GM12878 (cell line): Measurements from ENCODE around the gene RETN. TPM values are rescaled to one million over a fixed set of nuclear protein-coding genes. Genes with fewer than 3 reads are reported as not detected.
A peak's percentile ranks its signal among the peaks of the same experiment; 100 is the strongest.

Experiments used
- ATAC-seq: fragments of 200-7000 bp; cut with Tn5 transposase; 3 replicates; pipeline ENCODE4 v1.9.1; 2020; ENCODE audit warnings: mild to moderate bottlenecking, moderate library complexity
- BruUV-seq: library from RNA; stranded (reverse); fragments of 400-500 nt; replicated peaks from 2 replicates; lab custom pipeline; 2021; lab: Mats Ljungman, UMichigan
- CTCF ChIA-PET: fragments of 300-600 bp; sonication (Branson Sonifier 250); formaldehyde crosslinking; extraction: SDS; loops from one replicate; lab custom pipeline; 2021; ENCODE audit warnings: inconsistent platforms; lab: Yijun Ruan, JAX
- POLR2A ChIA-PET: fragments of 350-600 bp; formaldehyde crosslinking; extraction: SDS; loops from one replicate; lab custom pipeline; 2021; ENCODE audit warnings: inconsistent platforms; lab: Charles Lee
- RAD21 ChIA-PET: fragments of 300-600 bp; sonication (Branson Sonifier 250); formaldehyde crosslinking; loops from one replicate; lab custom pipeline; 2023; ENCODE audit warnings: antibody characterized with exemption; ENCODE audit not compliant: unreplicated experiment; lab: Charles Lee
- SMC1A ChIA-PET: fragments of 300-600 bp; sonication (Branson Sonifier 250); formaldehyde crosslinking; loops from one replicate; lab custom pipeline; 2023; ENCODE audit not compliant: unreplicated experiment, uncharacterized antibody; lab: Charles Lee
- DNase-seq: peaks from one replicate; pipeline ENCODE4 v3.0.0-alpha.2; 2011; ENCODE audit warnings: low read depth, low spot score
- FAIRE-seq: peaks from 3 replicates; lab custom pipeline; 2011; peaks lifted over from hg19 to GRCh38; lab: Jason Lieb, UNC
- H2AFZ ChIP-seq: 2 replicates; pipeline ENCODE4 v1.6.0; 2011; ENCODE audit warnings: low read depth, low read length, control low read depth; ENCODE audit not compliant: control insufficient read depth
- H3K27ac ChIP-seq: 2 replicates; pipeline ENCODE4 v1.5.1; 2011; ENCODE audit warnings: control low read depth; ENCODE audit not compliant: control insufficient read depth, insufficient read depth
- H3K27me3 ChIP-seq, 2 experiments: replicated peaks in 1 of 2; 2 replicates each; pipeline versions ENCODE4 v1.6.0 to v1.6.1; 2011; ENCODE audit warnings: low read length in 1 of 2; ENCODE audit not compliant: control insufficient read depth in 2 of 2, insufficient read depth in 2 of 2
- H3K36me3 ChIP-seq, 2 experiments: 2 replicates each; pipeline ENCODE4 v1.5.1; 2011; ENCODE audit warnings: low read length in 1 of 2; ENCODE audit not compliant: control insufficient read depth in 2 of 2, insufficient read depth in 2 of 2
- H3K4me1 ChIP-seq: 2 replicates; pipeline ENCODE4 v1.6.1; 2011; ENCODE audit warnings: mild to moderate bottlenecking, low read length, moderate library complexity, mixed read lengths; ENCODE audit not compliant: control insufficient read depth, insufficient read depth
- H3K4me2 ChIP-seq: 2 replicates; pipeline ENCODE4 v1.6.0; 2011; ENCODE audit warnings: control low read depth; ENCODE audit not compliant: control insufficient read depth, insufficient read depth
- H3K4me3 ChIP-seq: fragments of 200-600 bp; sonication (generic); 2 replicates; pipeline ENCODE4 v1.5.1; 2016
- H3K79me2 ChIP-seq: 2 replicates; pipeline ENCODE4 v1.6.0; 2011; ENCODE audit warnings: low read length; ENCODE audit not compliant: control insufficient read depth, insufficient read depth
- H3K9ac ChIP-seq: 2 replicates; pipeline ENCODE4 v1.8.0; 2011; ENCODE audit warnings: low read length, control low read depth, mixed read lengths; ENCODE audit not compliant: control insufficient read depth, insufficient read depth
- H3K9me3 ChIP-seq: replicated peaks from 3 replicates; pipeline ENCODE4 v1.5.1; 2011; ENCODE audit warnings: mild to moderate bottlenecking, low read length; ENCODE audit not compliant: control insufficient read depth, insufficient read depth
- H4K20me1 ChIP-seq: 2 replicates; pipeline ENCODE4 v1.6.0; 2011; ENCODE audit not compliant: control insufficient read depth, insufficient read depth
- CBFB ChIP-seq: IDR thresholded peaks from 2 replicates; pipeline ENCODE4 v1.6.1; 2016; ENCODE audit warnings: antibody characterized with exemption, low read depth
- CBX5 ChIP-seq: sonication (generic); IDR thresholded peaks from 2 replicates; pipeline ENCODE4 v1.6.1; 2016; ENCODE audit warnings: low read depth, moderate library complexity, mild to moderate bottlenecking, inconsistent platforms
- CEBPB ChIP-seq, 2 experiments: fragments of 150-350 bp in 1 of 2; IDR thresholded peaks; 2 replicates each; pipeline ENCODE4 v1.6.1; 2012 to 2014; ENCODE audit warnings: low read depth in 2 of 2, low read length in 2 of 2, borderline replicate concordance in 1 of 2, inconsistent platforms in 1 of 2
- EGR1 ChIP-seq, 2 experiments: IDR thresholded peaks; 1 replicate in 1 of 2; 2 replicates in 1 of 2; pipeline ENCODE4 v1.6.1; 2011 to 2012; ENCODE audit warnings: low read depth in 2 of 2, low read length in 2 of 2, borderline replicate concordance in 1 of 2, mild to moderate bottlenecking in 1 of 2, moderate library complexity in 1 of 2
- NFYB ChIP-seq: IDR thresholded peaks from 2 replicates; pipeline ENCODE4 v1.6.1; 2011; ENCODE audit warnings: low read depth, mild to moderate bottlenecking, low read length, improper control_type of control experiment, moderate library complexity; ENCODE audit not compliant: insufficient read depth
- NR2C1 ChIP-seq: fragments of 450-650 bp; IDR thresholded peaks from 2 replicates; pipeline ENCODE4 v1.6.1; 2017; ENCODE audit warnings: antibody characterized with exemption, mild to moderate bottlenecking, moderate library complexity
- PAX8 ChIP-seq: fragments of 450-650 bp; IDR thresholded peaks from 2 replicates; pipeline ENCODE4 v1.6.1; 2017; ENCODE audit warnings: mild to moderate bottlenecking, moderate library complexity
- POLR2AphosphoS2 ChIP-seq: IDR thresholded peaks from 2 replicates; pipeline ENCODE4 v1.6.1; 2011; ENCODE audit warnings: low read depth, mild to moderate bottlenecking, low read length, improper control_type of control experiment, moderate library complexity
- SREBF1 ChIP-seq: IDR thresholded peaks from 2 replicates; pipeline ENCODE4 v1.6.1; 2012; ENCODE audit warnings: mild to moderate bottlenecking, low read length
- STAT3 ChIP-seq: IDR thresholded peaks from 2 replicates; pipeline ENCODE4 v1.6.1; 2011; ENCODE audit warnings: low read depth, low read length, improper control_type of control experiment
- SUPT20H ChIP-seq: IDR thresholded peaks from 2 replicates; pipeline ENCODE4 v1.6.1; 2011; ENCODE audit warnings: low read depth, mild to moderate bottlenecking, low read length, moderate library complexity, borderline replicate concordance; ENCODE audit not compliant: control insufficient read depth
- TAF1 ChIP-seq: IDR thresholded peaks from 2 replicates; pipeline ENCODE4 v1.6.1; 2011; ENCODE audit warnings: mild to moderate bottlenecking, low read depth, low read length, borderline replicate concordance
- ZNF207 ChIP-seq: fragments of 450-650 bp; IDR thresholded peaks from 2 replicates; pipeline ENCODE4 v1.6.1; 2014; ENCODE audit warnings: antibody characterized with exemption, mild to moderate bottlenecking, borderline replicate concordance
- ZNF592 ChIP-seq: fragments of 450-650 bp; IDR thresholded peaks from 2 replicates; pipeline ENCODE4 v1.6.1; 2017; ENCODE audit warnings: mild to moderate bottlenecking, moderate library complexity
- WGBS: methylation state at CpG from one replicate; pipeline ENCODE4 v1.1.6; 2016; ENCODE audit warnings: low lambda C conversion rate; ENCODE audit not compliant: insufficient replicate concordance, insufficient coverage; ENCODE audit errors: missing lambda C conversion rate; 5-methylcytosine and 5-hydroxymethylcytosine counted together
- in situ Hi-C: fragments of 300-500 bp; cut with MboI; formaldehyde crosslinking; loops from 9 replicates; pipeline ENCODE4 v1.14.3; 2018; ENCODE audit warnings: mixed read lengths
- intact Hi-C: fragments of 100-400 bp; cut with micrococcal nuclease; formaldehyde crosslinking; loops from one replicate; pipeline ENCODE4 v1.14.2; 2022; ENCODE audit not compliant: unreplicated experiment
- polyA plus RNA-seq, 11 experiments: library from polyadenylated mRNA; depleted of rRNA in 4 of 11; unstranded in 6 of 11; stranded (reverse) in 5 of 11; fragments of >200 nt; fragmentation: Nextera tagmentation in 4 of 11; fragmentation: Illumina TruSeq in 1 of 11; extraction: Ambion mirVana in 4 of 11; extraction: Trizol in 1 of 11; gene quantifications; 1 replicate in 1 of 11; 2 replicates in 10 of 11; pipeline versions ENCODE4 v1.2.1 to v1.2.3, GENCODE V29; 2011 to 2016; ENCODE audit warnings: inconsistent platforms in 2 of 11, missing spikeins in 2 of 11, low read depth in 1 of 11
- total RNA-seq, 4 experiments: library from RNA; depleted of rRNA in 3 of 4; stranded (reverse); fragments of >200 nt in 3 of 4; fragmentation: Illumina TruSeq in 1 of 4; extraction: Trizol in 1 of 4; gene quantifications; 2 replicates each; pipeline versions ENCODE4 v1.2.1 to v1.2.3, GENCODE V29; 2013 to 2021
- TF ChIP-seq, protein P1 (sequence below): fragments of 450-650 bp; formaldehyde crosslinking; IDR thresholded peaks from 2 replicates; pipeline ENCODE4 v1.5.0; 2022; ENCODE audit warnings: mild to moderate bottlenecking, missing genetic modification characterization

RETN gene
- total and polyA plus RNA-seq, 10 of the 15 experiments (the other 5 are each of a cell fraction or from before 2014, with no cell fraction given), result 0.26 TPM; not detected in 9

- Histone ChIP-seq H3K4me2 (no peak overlapping the region), H4K20me1 (no peaks in the 10 kb centered on the region), H3K79me2 (no peaks in the 10 kb centered on the region), H3K9ac (no peak overlapping the region), H3K27ac (no peak overlapping the region), H3K36me3 (no peaks in the 10 kb centered on the region), H3K27me3 (peaks cover 4 to 7% of the 10 kb centered on the region in 2 experiments; a peak in 3 of 4 replicates), H3K4me1 (peaks cover 23% of the 10 kb centered on the region), H2AFZ (no peak overlapping the region), H3K9me3 (no peaks in the 10 kb centered on the region; the same call in 2 of the 3 replicates), H3K4me3 (no peak overlapping the region)
- FAIRE-seq, result peak; percentile 91
- CTCF ChIA-PET, result interaction anchor here (0.9 to 2.0 kb wide), 2 partner anchors 106 to 147 kb away, joined by 3 to 5 read pairs; no protein-coding TSS in a partner anchor
- POLR2A ChIA-PET, result interaction anchor here (0.5 to 0.8 kb wide), 3 partner anchors 16 to 248 kb away, joined by 3 to 5 read pairs (median 3); no protein-coding TSS in a partner anchor
- no TSS peak for BruUV-seq
- RAD21 ChIA-PET, result no interaction called here
- ATAC-seq, result peak; percentile 55
- 35% methylated on average over 17 of the region's 21 CpGs for WGBS
- in situ Hi-C loops, result no loop called here
- intact Hi-C loops, result loop anchor here (10.0 kb wide), 1 partner anchor 290 kb away; no protein-coding TSS in a partner anchor
- SMC1A ChIA-PET, result interaction anchor here (1.1 kb wide), 1 partner anchor 22 kb away, joined by 3 read pairs; no protein-coding TSS in a partner anchor
- DNase-seq, result no peak
- TF ChIP-seq POLR2AphosphoS2 (no peak), TAF1 (no peak), EGR1 (IDR thresholded peaks at IDR 0.05; ENCODE audit: borderline replicate concordance in 1 of 2, low read depth in 2 of 2, low read length in 2 of 2) (no peak), SREBF1 (no peak), SUPT20H (no peak), NFYB (peak; percentile 65; the same call in 1 of the 2 replicates), NR2C1 (no peak), ZNF207 (no peak), ZNF592 (no peak), STAT3 (no peak), PAX8 (no peak), CEBPB (IDR thresholded peaks at IDR 0.05; ENCODE audit: borderline replicate concordance in 1 of 2, low read depth in 2 of 2, low read length in 2 of 2) (no peak), CBFB (no peak), CBX5 (no peak)
- TF ChIP-seq, protein P1, sequence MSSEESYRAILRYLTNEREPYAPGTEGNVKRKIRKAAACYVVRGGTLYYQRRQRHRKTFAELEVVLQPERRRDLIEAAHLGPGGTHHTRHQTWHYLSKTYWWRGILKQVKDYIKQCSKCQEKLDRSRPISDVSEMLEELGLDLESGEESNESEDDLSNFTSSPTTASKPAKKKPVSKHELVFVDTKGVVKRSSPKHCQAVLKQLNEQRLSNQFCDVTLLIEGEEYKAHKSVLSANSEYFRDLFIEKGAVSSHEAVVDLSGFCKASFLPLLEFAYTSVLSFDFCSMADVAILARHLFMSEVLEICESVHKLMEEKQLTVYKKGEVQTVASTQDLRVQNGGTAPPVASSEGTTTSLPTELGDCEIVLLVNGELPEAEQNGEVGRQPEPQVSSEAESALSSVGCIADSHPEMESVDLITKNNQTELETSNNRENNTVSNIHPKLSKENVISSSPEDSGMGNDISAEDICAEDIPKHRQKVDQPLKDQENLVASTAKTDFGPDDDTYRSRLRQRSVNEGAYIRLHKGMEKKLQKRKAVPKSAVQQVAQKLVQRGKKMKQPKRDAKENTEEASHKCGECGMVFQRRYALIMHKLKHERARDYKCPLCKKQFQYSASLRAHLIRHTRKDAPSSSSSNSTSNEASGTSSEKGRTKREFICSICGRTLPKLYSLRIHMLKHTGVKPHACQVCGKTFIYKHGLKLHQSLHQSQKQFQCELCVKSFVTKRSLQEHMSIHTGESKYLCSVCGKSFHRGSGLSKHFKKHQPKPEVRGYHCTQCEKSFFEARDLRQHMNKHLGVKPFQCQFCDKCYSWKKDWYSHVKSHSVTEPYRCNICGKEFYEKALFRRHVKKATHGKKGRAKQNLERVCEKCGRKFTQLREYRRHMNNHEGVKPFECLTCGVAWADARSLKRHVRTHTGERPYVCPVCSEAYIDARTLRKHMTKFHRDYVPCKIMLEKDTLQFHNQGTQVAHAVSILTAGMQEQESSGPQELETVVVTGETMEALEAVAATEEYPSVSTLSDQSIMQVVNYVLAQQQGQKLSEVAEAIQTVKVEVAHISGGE, result no peak
These were observed 5.5 kb downstream of the RETN start for GRCh38 chr19:7674010-7675005.
